Measurements from ENCODE around the gene TBCE.

DNA sequence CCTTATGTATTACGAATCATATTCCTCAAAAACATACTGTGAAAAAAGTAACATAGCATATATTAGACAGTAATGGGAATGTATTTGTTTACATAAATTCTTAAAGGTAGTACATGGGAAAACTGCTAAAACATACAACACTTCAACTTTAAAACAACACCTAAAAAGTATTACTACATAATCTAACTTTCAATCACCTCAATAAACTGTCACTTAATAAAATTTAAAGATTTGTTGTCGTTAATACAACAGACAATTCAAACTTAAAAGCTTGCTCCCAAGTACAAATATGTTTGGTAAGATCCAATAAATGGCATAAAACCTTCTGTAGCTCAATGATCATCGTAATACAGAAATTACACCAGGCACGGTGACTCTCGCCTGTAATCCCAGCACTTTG, 42.9 kb upstream of the TBCE start:
- TF ChIP-seq, protein P1, sequence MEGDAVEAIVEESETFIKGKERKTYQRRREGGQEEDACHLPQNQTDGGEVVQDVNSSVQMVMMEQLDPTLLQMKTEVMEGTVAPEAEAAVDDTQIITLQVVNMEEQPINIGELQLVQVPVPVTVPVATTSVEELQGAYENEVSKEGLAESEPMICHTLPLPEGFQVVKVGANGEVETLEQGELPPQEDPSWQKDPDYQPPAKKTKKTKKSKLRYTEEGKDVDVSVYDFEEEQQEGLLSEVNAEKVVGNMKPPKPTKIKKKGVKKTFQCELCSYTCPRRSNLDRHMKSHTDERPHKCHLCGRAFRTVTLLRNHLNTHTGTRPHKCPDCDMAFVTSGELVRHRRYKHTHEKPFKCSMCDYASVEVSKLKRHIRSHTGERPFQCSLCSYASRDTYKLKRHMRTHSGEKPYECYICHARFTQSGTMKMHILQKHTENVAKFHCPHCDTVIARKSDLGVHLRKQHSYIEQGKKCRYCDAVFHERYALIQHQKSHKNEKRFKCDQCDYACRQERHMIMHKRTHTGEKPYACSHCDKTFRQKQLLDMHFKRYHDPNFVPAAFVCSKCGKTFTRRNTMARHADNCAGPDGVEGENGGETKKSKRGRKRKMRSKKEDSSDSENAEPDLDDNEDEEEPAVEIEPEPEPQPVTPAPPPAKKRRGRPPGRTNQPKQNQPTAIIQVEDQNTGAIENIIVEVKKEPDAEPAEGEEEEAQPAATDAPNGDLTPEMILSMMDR (conservative IDR thresholded peaks at IDR 0.05 in 1 of 2, IDR thresholded peaks at IDR 0.05 in 1 of 2; ENCODE audit: extremely low read depth in 1 of 2, insufficient read depth in 1 of 2, low read depth in 1 of 2, low read length in 2 of 2), result no peak
- TF ChIP-seq EZH2 (IDR thresholded peaks at IDR 0.05; ENCODE audit: borderline replicate concordance, low read length), result no peak
